NCI-H345 treated with DMSO at 0.1 percent for 48 hours (cell line): ENCODE measurements around the gene PLA2G6.

ENCODE experiments used
- DNase-seq: peaks from one replicate; lab custom pipeline; 2025; ENCODE audit not compliant: unreplicated experiment; lab: John Stamatoyannopoulos, UW

PLA2G6 gene

GRCh38 chr22:38074181-38075104, 107.2 kb downstream of the PLA2G6 start:
- no peak for DNase-seq

GRCh38 chr22:38073150-38074130, 108.2 kb downstream of the PLA2G6 start:
- DNase-seq: no peak

- no peak for DNase-seq
These were observed 109.1 kb downstream of the PLA2G6 start for GRCh38 chr22:38072322-38073149.

- DNase-seq: no peak
These were observed 110.0 kb downstream of the PLA2G6 start for GRCh38 chr22:38071421-38072321.

GRCh38 chr22:38070250-38070921, 111.2 kb downstream of the PLA2G6 start:
- no peak for DNase-seq

GRCh38 chr22:38069372-38070249, 112.0 kb downstream of the PLA2G6 start:
- no peak for DNase-seq

GRCh38 chr22:38068641-38069371, 112.8 kb downstream of the PLA2G6 start:
- DNase-seq: no peak

- DNase-seq: no peak
These were observed 113.8 kb downstream of the PLA2G6 start for GRCh38 chr22:38067761-38068360.

- DNase-seq: no peak
These were observed 114.6 kb downstream of the PLA2G6 start for GRCh38 chr22:38067028-38067415.

GRCh38 chr22:38066381-38067027, 115.1 kb downstream of the PLA2G6 start:
- DNase-seq: no peak

GRCh38 chr22:38065539-38065938, 116.1 kb downstream of the PLA2G6 start:
- DNase-seq: no peak

GRCh38 chr22:38062791-38063190, 118.8 kb downstream of the PLA2G6 start:
- DNase-seq: no peak
